Measurements from ENCODE around the gene MYO7B. TPM values are rescaled to one million over a fixed set of nuclear protein-coding genes. Genes with fewer than 3 reads are reported as not detected.

Gene MYO7B
- total RNA-seq, 4 donors from 2014 or later, result 0.30 to 0.78 TPM; not detected in 2

DNA sequence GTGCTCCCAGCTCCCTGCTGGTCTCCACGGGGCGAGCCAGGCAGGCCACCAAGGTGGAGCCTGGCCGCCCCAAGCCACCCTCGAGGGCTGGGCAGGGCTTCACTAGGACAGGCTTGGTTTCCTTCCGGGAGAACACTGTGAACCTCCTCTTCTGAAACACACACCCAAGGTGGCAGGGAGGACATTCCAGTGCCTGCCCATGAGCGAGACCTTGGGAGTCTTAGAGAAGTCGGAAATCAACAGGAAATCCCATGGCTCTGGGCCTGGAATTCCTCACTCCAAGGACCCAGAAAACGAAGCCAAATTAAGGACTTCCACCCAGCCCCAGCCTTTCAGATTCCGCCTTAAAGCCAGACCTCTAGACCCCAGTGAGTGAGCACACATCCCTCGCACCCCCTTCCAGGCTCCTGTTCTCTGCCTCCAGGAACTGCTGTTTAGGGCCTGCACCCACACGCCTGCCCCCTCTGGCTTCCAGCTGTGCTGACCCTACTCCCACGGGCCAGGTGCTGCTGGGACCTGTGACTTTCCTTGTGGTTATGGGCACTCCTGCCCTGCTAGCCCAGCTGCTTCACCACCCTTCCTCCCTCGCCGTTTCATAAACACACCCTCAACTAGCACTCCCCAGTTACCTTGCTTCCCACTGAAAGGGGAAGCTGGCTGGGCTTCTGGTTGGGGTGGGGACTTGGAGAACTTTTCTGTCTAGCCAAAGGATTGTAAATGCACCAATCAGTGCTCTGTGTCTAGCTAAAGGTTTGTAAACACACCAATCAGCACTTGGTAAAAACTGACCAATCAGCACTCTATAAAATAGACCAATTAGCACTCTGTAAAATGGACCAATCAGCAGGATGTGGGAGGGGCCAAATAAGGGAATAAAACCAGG is 124.2 kb downstream of the MYO7B start:
- Histone ChIP-seq H3K36me3 (peaks cover 0 to 19% (median 0%) of the 10 kb centered on the region in 3 donors), H3K4me1 (peaks cover 0 to 88% (median 44%) of the 10 kb centered on the region in 4 donors), H3K27me3 (no peaks in the 10 kb centered on the region), H3K27ac (peak overlapping the region; percentile 60 to 92 (median 86)), H3K4me3 (no peak overlapping the region), H3K9me3 (no peaks in the 10 kb centered on the region)
- no peak for DNase-seq (ENCODE audit: low spot score in 2 of 2)
- TF ChIP-seq POLR2A (IDR thresholded peaks at IDR 0.05) (no peak), EP300 (IDR thresholded peaks at IDR 0.05) (peak in 1 of 2 donors; percentile 50)
- WGBS, 2 donors, result 71% methylated on average over 12 to 14 of the region's 14 CpGs

DNA sequence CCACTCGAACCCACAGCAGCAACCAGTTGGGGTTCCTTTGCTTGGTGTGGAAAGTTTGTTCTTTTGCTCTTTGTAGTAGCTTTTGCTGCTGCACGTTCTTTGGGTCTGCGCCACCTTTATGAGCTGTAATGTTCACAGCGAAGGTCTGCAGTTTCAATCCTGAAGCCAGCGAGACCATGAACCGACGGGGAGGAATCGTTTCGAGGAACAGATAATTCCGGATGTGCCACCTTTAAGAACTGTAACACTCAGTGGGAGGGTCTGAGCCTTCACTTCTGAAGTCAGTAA is 124.8 kb downstream of the MYO7B start:
- no peak for TF ChIP-seq EP300 (IDR thresholded peaks at IDR 0.05)
- TF ChIP-seq, protein P1, sequence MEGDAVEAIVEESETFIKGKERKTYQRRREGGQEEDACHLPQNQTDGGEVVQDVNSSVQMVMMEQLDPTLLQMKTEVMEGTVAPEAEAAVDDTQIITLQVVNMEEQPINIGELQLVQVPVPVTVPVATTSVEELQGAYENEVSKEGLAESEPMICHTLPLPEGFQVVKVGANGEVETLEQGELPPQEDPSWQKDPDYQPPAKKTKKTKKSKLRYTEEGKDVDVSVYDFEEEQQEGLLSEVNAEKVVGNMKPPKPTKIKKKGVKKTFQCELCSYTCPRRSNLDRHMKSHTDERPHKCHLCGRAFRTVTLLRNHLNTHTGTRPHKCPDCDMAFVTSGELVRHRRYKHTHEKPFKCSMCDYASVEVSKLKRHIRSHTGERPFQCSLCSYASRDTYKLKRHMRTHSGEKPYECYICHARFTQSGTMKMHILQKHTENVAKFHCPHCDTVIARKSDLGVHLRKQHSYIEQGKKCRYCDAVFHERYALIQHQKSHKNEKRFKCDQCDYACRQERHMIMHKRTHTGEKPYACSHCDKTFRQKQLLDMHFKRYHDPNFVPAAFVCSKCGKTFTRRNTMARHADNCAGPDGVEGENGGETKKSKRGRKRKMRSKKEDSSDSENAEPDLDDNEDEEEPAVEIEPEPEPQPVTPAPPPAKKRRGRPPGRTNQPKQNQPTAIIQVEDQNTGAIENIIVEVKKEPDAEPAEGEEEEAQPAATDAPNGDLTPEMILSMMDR (IDR thresholded peaks at IDR 0.05), result no peak
- no peak for TF ChIP-seq POLR2A (IDR thresholded peaks at IDR 0.05)
- DNase-seq (ENCODE audit: low spot score in 2 of 2), result no peak
- Histone ChIP-seq H3K9me3 (no peaks in the 10 kb centered on the region), H3K27me3 (no peaks in the 10 kb centered on the region), H3K4me3 (no peak overlapping the region), H3K4me1 (peaks cover 0 to 94% (median 49%) of the 10 kb centered on the region in 4 donors), H3K36me3 (peaks cover 0 to 16% (median 0%) of the 10 kb centered on the region in 3 donors), H3K27ac (peak overlapping the region; percentile 55 to 92 (median 86))
- 87 to 94% methylated on average over 10 of the region's 10 CpGs for WGBS, 2 donors

DNA sequence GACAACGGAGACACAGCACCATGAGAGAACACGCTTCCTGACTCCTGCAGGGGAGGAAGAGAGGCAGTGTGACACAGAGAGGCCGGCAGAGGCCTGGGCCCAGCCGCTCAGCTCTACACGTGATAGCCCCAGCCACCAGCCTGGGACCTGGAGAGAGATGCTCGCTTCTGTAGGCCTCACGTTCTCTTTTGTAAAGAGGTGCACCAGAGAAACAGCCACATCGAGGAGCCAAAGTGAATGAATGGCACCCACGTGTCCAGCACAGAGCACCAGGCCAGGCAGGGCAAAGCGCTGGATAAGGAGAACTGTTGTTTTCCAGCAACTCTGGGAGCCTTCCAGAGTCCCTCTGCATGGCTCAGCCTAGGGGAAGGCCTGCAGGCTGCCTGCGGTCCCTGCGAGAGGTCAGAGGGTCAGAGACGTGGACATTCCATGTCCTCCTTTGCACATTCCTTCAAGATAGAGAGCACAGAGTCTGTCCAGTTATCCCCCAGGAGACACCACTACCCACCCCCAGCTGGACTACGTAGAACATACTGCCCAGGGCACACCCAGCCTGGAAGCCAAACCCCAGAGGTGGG is 125.7 kb downstream of the MYO7B start:
- TF ChIP-seq, protein P1 (IDR thresholded peaks at IDR 0.05), result no peak
- peak in 1 of 2 donors; percentile 77 for TF ChIP-seq EP300 (IDR thresholded peaks at IDR 0.05)
- no peaks in the 10 kb centered on the region for H3K27me3 ChIP-seq
- peaks cover 0 to 96% (median 49%) of the 10 kb centered on the region in 4 donors for H3K4me1 ChIP-seq
- 29 to 57% methylated on average over 9 to 14 of the region's 14 CpGs for WGBS, 2 donors
- peak overlapping the region; percentile 55 to 92 (median 86) for H3K27ac ChIP-seq
- peaks cover 0 to 16% (median 0%) of the 10 kb centered on the region in 3 donors for H3K36me3 ChIP-seq
- DNase-seq (ENCODE audit: low spot score in 2 of 2), result no peak
- H3K9me3 ChIP-seq, result no peaks in the 10 kb centered on the region
- peak overlapping the region in 1 of 4 donors; percentile 14 for H3K4me3 ChIP-seq

DNA sequence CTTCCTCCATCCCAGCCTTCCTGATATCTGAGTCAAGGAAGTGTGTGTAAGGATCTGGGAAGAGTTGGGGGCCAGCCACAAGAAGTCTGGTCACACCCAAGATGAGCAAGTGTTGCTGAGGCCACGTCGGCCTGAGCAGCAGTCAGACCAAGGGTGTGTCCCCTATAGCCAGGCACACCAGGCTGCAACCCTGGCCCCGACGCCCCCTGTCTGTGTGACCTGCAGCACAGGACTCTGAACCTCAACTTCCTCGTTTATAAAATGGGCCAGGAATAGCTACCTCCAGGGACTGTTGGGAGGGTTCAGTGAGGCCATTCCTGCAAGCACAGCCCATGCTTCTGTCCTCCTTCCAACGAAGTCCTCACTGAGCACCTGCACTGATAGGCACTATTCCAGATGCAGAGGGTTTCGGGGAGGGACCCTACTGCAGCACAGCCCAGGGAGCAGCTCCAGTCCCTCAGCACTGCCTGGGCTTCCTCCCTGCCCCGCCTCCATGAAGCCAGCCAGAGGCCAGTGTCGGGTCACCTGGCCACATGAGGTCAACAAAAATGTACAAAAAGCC is 126.5 kb downstream of the MYO7B start:
- DNase-seq (ENCODE audit: low spot score in 2 of 2), result no peak
- H3K4me1 ChIP-seq, result peaks cover 0 to 87% (median 45%) of the 10 kb centered on the region in 4 donors
- no peaks in the 10 kb centered on the region for H3K27me3 ChIP-seq
- peaks cover 0 to 10% (median 0%) of the 10 kb centered on the region in 3 donors for H3K36me3 ChIP-seq
- TF ChIP-seq POLR2A (IDR thresholded peaks at IDR 0.05) (no peak), EP300 (IDR thresholded peaks at IDR 0.05) (no peak)
- TF ChIP-seq, protein P1 (IDR thresholded peaks at IDR 0.05), result no peak
- peak overlapping the region; percentile 55 to 92 (median 86) for H3K27ac ChIP-seq
- H3K9me3 ChIP-seq, result no peaks in the 10 kb centered on the region
- H3K4me3 ChIP-seq, result no peak overlapping the region
- 18 to 42% methylated on average over 7 to 9 of the region's 9 CpGs for WGBS, 2 donors

DNA sequence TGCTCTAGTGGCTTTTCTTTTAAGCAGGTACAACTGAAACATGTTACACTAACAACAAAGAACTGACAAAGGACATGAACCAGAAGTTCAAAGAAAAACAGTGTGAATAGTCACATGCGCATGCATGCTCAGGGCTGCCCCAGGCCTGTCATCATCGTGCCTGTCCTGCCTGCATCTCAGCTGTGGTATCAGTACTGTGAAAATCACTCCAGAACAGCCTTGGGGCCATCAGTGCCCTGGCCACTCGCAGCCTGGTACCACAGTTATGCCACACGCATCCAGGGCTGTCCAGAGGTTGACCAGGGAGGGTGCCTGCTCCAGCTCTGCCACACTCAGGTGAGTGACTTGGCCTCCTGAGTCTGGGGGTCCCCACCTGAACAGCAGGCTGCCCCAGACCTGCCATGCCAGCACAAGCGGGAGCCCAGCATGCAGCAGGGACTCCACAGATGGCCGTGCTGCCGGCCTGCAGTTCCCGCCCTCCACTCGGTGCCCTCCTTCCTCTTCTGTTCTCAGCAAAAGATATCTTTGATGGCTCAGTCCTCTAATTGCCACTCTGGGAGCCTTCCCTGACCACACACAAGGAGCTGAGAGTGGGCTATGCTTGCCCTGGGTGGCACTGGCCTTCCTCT is 127.6 kb downstream of the MYO7B start:
- Histone ChIP-seq H3K27ac (peak overlapping the region; percentile 64 to 92 (median 84)), H3K9me3 (peaks cover 0 to 3% (median 0%) of the 10 kb centered on the region in 4 donors), H3K4me3 (peak overlapping the region; percentile 15 to 50 (median 29)), H3K27me3 (no peaks in the 10 kb centered on the region), H3K36me3 (no peaks in the 10 kb centered on the region), H3K4me1 (peaks cover 0 to 77% (median 45%) of the 10 kb centered on the region in 4 donors)
- TF ChIP-seq, protein P1 (IDR thresholded peaks at IDR 0.05), result no peak
- peak in 1 of 2 donors; percentile 11 for DNase-seq (ENCODE audit: low spot score in 2 of 2)
- 58 to 59% methylated on average over 6 to 8 of the region's 9 CpGs for WGBS, 2 donors

Data from tibial nerve (tissue), 4 donors.